ENCODE data around the gene ACOT11. TPM values are rescaled to one million over a fixed set of nuclear protein-coding genes. Genes with fewer than 3 reads are reported as not detected.

The ACOT11 gene
- polyA plus RNA-seq, 1 donor from 2014 or later = not detected

- no peaks in the 10 kb centered on the region for H4K20me1 ChIP-seq (ENCODE audit: insufficient read depth)
- no peak overlapping the region for H2AFZ ChIP-seq (ENCODE audit: low read depth, low read length)
- no peak overlapping the region for H3K4me2 ChIP-seq (ENCODE audit: low read length)
- no peak overlapping the region for H3K4me3 ChIP-seq (ENCODE audit: low read length)
- H3K9me2 ChIP-seq (ENCODE audit: insufficient read depth, low read length) = no peaks in the 10 kb centered on the region
- no peak overlapping the region for H3K27ac ChIP-seq (ENCODE audit: low read length)
- H3K36me3 ChIP-seq (ENCODE audit: insufficient read depth, low read length) = no peaks in the 10 kb centered on the region
- H3K9me3 ChIP-seq (ENCODE audit: low read length) = no peaks in the 10 kb centered on the region
- no peaks in the 10 kb centered on the region for H3K79me2 ChIP-seq (replicated peaks; ENCODE audit: insufficient read depth, low read length)
- TF ChIP-seq, protein P1, sequence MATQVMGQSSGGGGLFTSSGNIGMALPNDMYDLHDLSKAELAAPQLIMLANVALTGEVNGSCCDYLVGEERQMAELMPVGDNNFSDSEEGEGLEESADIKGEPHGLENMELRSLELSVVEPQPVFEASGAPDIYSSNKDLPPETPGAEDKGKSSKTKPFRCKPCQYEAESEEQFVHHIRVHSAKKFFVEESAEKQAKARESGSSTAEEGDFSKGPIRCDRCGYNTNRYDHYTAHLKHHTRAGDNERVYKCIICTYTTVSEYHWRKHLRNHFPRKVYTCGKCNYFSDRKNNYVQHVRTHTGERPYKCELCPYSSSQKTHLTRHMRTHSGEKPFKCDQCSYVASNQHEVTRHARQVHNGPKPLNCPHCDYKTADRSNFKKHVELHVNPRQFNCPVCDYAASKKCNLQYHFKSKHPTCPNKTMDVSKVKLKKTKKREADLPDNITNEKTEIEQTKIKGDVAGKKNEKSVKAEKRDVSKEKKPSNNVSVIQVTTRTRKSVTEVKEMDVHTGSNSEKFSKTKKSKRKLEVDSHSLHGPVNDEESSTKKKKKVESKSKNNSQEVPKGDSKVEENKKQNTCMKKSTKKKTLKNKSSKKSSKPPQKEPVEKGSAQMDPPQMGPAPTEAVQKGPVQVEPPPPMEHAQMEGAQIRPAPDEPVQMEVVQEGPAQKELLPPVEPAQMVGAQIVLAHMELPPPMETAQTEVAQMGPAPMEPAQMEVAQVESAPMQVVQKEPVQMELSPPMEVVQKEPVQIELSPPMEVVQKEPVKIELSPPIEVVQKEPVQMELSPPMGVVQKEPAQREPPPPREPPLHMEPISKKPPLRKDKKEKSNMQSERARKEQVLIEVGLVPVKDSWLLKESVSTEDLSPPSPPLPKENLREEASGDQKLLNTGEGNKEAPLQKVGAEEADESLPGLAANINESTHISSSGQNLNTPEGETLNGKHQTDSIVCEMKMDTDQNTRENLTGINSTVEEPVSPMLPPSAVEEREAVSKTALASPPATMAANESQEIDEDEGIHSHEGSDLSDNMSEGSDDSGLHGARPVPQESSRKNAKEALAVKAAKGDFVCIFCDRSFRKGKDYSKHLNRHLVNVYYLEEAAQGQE (IDR thresholded peaks at IDR 0.05; ENCODE audit: borderline replicate concordance) = no peak
- no peak for TF ChIP-seq SMC3 (conservative IDR thresholded peaks at IDR 0.05; ENCODE audit: poor library complexity)
- TF ChIP-seq MXI1 (conservative IDR thresholded peaks at IDR 0.05; ENCODE audit: poor library complexity, severe bottlenecking) = no peak
- TF ChIP-seq EZH2 (IDR thresholded peaks at IDR 0.05; ENCODE audit: borderline replicate concordance, insufficient read depth, low read length, poor library complexity, severe bottlenecking) = no peak
- no peak for TF ChIP-seq RAD21 (conservative IDR thresholded peaks at IDR 0.05)
- TF ChIP-seq TAF1 (IDR thresholded peaks at IDR 0.05; ENCODE audit: low read depth) = no peak
- no peak for TF ChIP-seq CTCF (IDR thresholded peaks at IDR 0.05; ENCODE audit: poor library complexity, severe bottlenecking)
- no peak for TF ChIP-seq POLR2AphosphoS5 (IDR thresholded peaks at IDR 0.05)
- no peak for TF ChIP-seq EP300 (conservative IDR thresholded peaks at IDR 0.05; ENCODE audit: poor library complexity, severe bottlenecking)
- H3F3A ChIP-seq (ENCODE audit: insufficient read depth, low read length, poor library complexity, severe bottlenecking) = no peaks in the 10 kb centered on the region
- no peak overlapping the region for H3K9ac ChIP-seq (ENCODE audit: low read length)
- no peaks in the 10 kb centered on the region for H3K27me3 ChIP-seq (ENCODE audit: insufficient read depth, low read depth, low read length)
These were observed 51.3 kb downstream of the ACOT11 start for GRCh38 chr1:54599211-54599823.

DNA sequence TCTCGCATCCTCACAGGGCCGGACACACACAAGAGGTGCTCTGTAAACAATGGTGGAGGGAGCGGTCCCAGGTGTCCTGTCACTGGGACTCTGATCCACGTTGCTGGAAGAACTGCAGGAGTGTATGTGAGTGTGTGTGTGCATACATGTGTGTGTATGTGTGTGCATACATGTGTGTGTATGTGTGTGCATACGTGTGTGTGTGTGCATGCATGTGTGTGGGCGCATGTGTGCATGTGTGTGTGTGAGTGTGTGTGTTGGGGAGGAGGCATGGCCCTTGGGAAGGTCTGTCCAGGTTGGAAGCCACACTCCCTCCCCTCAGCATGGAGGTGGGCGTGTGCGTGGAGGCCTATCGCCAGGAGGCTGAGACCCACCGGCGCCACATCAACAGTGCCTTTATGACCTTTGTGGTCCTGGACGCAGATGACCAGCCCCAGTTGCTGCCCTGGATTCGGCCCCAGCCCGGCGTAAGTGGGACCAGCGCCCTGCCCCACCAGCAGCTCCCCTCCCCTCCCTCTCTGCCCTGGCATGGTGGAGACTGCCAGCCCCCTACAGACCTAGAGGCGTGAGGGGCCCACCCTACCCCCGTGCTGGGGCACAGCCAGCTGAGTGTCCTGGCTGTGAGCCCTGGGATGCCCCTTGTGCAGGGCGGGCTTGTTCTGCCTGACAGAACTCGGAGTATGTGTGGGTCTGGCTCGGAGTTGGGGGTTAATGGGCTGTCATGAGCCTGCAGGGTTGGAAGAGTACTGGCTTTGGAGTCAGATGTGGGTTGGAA is 53.1 kb downstream of the ACOT11 start:
- Histone ChIP-seq H3K4me2 (ENCODE audit: low read length) (no peak overlapping the region), H3K27ac (ENCODE audit: low read length) (no peak overlapping the region), H3K9ac (ENCODE audit: low read length) (no peak overlapping the region), H3K9me3 (ENCODE audit: low read length) (no peaks in the 10 kb centered on the region), H2AFZ (ENCODE audit: low read depth, low read length) (no peak overlapping the region), H3K4me3 (ENCODE audit: low read length) (no peak overlapping the region), H3F3A (ENCODE audit: insufficient read depth, low read length, poor library complexity, severe bottlenecking) (no peaks in the 10 kb centered on the region), H3K9me2 (ENCODE audit: insufficient read depth, low read length) (no peaks in the 10 kb centered on the region), H3K79me2 (replicated peaks; ENCODE audit: insufficient read depth, low read length) (no peaks in the 10 kb centered on the region), H3K36me3 (ENCODE audit: insufficient read depth, low read length) (no peaks in the 10 kb centered on the region), H3K27me3 (ENCODE audit: insufficient read depth, low read depth, low read length) (no peaks in the 10 kb centered on the region), H4K20me1 (ENCODE audit: insufficient read depth) (no peaks in the 10 kb centered on the region)
- TF ChIP-seq, protein P1 (IDR thresholded peaks at IDR 0.05; ENCODE audit: borderline replicate concordance) = no peak
- TF ChIP-seq RAD21 (conservative IDR thresholded peaks at IDR 0.05) (no peak), CTCF (IDR thresholded peaks at IDR 0.05; ENCODE audit: poor library complexity, severe bottlenecking) (no peak), TAF1 (IDR thresholded peaks at IDR 0.05; ENCODE audit: low read depth) (no peak), EZH2 (IDR thresholded peaks at IDR 0.05; ENCODE audit: borderline replicate concordance, insufficient read depth, low read length, poor library complexity, severe bottlenecking) (no peak), EP300 (conservative IDR thresholded peaks at IDR 0.05; ENCODE audit: poor library complexity, severe bottlenecking) (no peak), POLR2AphosphoS5 (IDR thresholded peaks at IDR 0.05) (no peak), MXI1 (conservative IDR thresholded peaks at IDR 0.05; ENCODE audit: poor library complexity, severe bottlenecking) (no peak), SMC3 (conservative IDR thresholded peaks at IDR 0.05; ENCODE audit: poor library complexity) (no peak)

Measured in neural cell (in vitro differentiated cells).